Eye (tissue), 1 donor: ENCODE data around the gene TIPARP.
"Not testable (repeated sequence)": the region's sequence is repeated elsewhere in the genome, so short reads cannot be mapped to it uniquely, and the experiment has no call there.

ENCODE experiments used
- DNase-seq: peaks from one replicate; pipeline ENCODE4 v3.0.0-alpha.2; 2015

Gene TIPARP

GRCh38 chr3:156648086-156648485 lies 26.3 kb upstream of the TIPARP start:
- DNase-seq: no peak

- no peak for DNase-seq
These were observed 24.7 kb upstream of the TIPARP start for GRCh38 chr3:156649681-156650080.

GRCh38 chr3:156652661-156653060 lies 21.7 kb upstream of the TIPARP start:
- DNase-seq: not testable (repeated sequence)

GRCh38 chr3:156654834-156655233 lies 19.6 kb upstream of the TIPARP start:
- no peak for DNase-seq

GRCh38 chr3:156655819-156656550 lies 18.4 kb upstream of the TIPARP start:
- no peak for DNase-seq

- DNase-seq: no peak
These were observed 16.9 kb upstream of the TIPARP start for GRCh38 chr3:156657440-156657839.

GRCh38 chr3:156657862-156658731 lies 16.3 kb upstream of the TIPARP start:
- no peak for DNase-seq

GRCh38 chr3:156658732-156659090 lies 15.7 kb upstream of the TIPARP start:
- DNase-seq: no peak

- DNase-seq: no peak
These were observed 15.1 kb upstream of the TIPARP start for GRCh38 chr3:156659260-156659659.

GRCh38 chr3:156661155-156661554 lies 13.2 kb upstream of the TIPARP start:
- no peak for DNase-seq

GRCh38 chr3:156664011-156664830 lies 10.2 kb upstream of the TIPARP start:
- no peak for DNase-seq

GRCh38 chr3:156664831-156665178 lies 9.6 kb upstream of the TIPARP start:
- no peak for DNase-seq

- no peak for DNase-seq
These were observed 9.1 kb upstream of the TIPARP start for GRCh38 chr3:156665291-156665690.

GRCh38 chr3:156666073-156666472 lies 8.3 kb upstream of the TIPARP start:
- no peak for DNase-seq

GRCh38 chr3:156668073-156668763 lies 6.2 kb upstream of the TIPARP start:
- DNase-seq: no peak

GRCh38 chr3:156670077-156670476 lies 4.3 kb upstream of the TIPARP start:
- no peak for DNase-seq

- no peak for DNase-seq
These were observed 3.7 kb upstream of the TIPARP start for GRCh38 chr3:156670652-156671051.

- no peak for DNase-seq
These were observed 701 bp upstream of the TIPARP start for GRCh38 chr3:156673732-156674045.

- DNase-seq: peak; percentile 83
These were observed 780 bp downstream of the TIPARP start for GRCh38 chr3:156674911-156675829.

GRCh38 chr3:156675830-156676767 lies 1.7 kb downstream of the TIPARP start:
- DNase-seq: peak; percentile 83
